NT2/D1 (cell line): Measurements from ENCODE around the gene NUBP2.

Source experiments
- SUZ12 ChIP-seq: IDR thresholded peaks from 2 replicates; pipeline ENCODE4 v1.6.1; 2011; ENCODE audit not compliant: insufficient read length, insufficient read depth; ENCODE audit errors: extremely low read depth
- YY1 ChIP-seq: IDR thresholded peaks from 2 replicates; pipeline ENCODE4 v1.6.1; 2011; ENCODE audit not compliant: insufficient read length, insufficient read depth
- ZNF274 ChIP-seq: IDR thresholded peaks from 2 replicates; pipeline ENCODE4 v1.6.1; 2011; ENCODE audit warnings: mild to moderate bottlenecking, low read depth, low read length

- TF ChIP-seq ZNF274, result no peak
- TF ChIP-seq SUZ12, result no peak
- TF ChIP-seq YY1, result no peak
These were observed 36.9 kb downstream of the NUBP2 start for GRCh38 chr16:1819611-1820010.
